Adrenal gland (tissue), 5 donors: Measurements from ENCODE around the gene WDFY4.

ENCODE experiments used
- POLR2A ChIP-seq, 2 donors: fragments of 450-650 bp; IDR thresholded peaks; one replicate each; pipeline ENCODE4 v1.6.1; 2017; ENCODE audit warnings: antibody characterized with exemption in 2 of 2, mild to moderate bottlenecking in 2 of 2, moderate library complexity in 1 of 2
- TF ChIP-seq, protein P1 (sequence below), 6 experiments: fragments of 450-650 bp in 4 of 6; fragments of 200-600 bp in 2 of 6; sonication (generic) in 1 of 6; IDR thresholded peaks; 1 replicate in 5 of 6; 2 replicates in 1 of 6; pipeline versions ENCODE4 v1.5.1 to v1.8.0; 2016 to 2021; ENCODE audit warnings: antibody characterized with exemption in 6 of 6, mild to moderate bottlenecking in 2 of 6, moderate library complexity in 1 of 6
- donor health status: DM: no; HTN: no; CAD: no.

DNA sequence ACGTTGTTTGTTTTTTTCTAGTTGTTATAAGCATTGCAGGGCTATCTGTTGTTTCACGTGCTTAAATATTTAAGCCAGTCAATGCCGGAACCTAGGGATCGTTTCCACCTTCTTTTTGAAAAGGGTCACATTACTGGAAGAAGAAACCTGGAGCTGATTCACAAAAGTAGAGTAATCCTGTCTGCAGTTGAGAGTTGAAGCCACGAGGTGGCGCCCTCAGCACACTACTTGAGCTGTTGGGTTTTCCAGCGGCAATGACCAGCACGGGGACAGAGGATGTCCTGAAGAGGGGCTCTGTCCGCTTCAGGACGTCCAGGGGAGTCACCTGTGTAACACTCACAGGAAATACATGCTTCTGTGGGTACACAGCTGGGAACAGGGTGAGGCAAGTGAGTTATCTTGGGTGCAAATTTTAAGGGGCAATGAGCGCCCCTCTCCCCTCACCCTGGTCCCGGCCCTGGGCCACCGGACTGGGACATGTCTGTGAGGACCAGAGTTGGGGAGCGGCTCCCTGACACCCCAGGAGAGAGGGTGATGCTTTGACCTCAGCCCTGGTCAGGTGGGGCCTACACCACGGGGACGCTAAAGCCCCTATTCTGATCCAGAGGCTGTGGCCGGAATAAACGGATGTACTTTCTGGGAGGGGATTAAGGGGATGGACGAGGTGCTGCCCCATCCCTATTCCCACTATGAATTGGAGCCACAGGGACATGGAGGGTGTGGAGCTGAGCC is 26.3 kb upstream of the WDFY4 start:
- TF ChIP-seq POLR2A (IDR thresholded peaks at IDR 0.05), result no peak
- TF ChIP-seq, protein P1, sequence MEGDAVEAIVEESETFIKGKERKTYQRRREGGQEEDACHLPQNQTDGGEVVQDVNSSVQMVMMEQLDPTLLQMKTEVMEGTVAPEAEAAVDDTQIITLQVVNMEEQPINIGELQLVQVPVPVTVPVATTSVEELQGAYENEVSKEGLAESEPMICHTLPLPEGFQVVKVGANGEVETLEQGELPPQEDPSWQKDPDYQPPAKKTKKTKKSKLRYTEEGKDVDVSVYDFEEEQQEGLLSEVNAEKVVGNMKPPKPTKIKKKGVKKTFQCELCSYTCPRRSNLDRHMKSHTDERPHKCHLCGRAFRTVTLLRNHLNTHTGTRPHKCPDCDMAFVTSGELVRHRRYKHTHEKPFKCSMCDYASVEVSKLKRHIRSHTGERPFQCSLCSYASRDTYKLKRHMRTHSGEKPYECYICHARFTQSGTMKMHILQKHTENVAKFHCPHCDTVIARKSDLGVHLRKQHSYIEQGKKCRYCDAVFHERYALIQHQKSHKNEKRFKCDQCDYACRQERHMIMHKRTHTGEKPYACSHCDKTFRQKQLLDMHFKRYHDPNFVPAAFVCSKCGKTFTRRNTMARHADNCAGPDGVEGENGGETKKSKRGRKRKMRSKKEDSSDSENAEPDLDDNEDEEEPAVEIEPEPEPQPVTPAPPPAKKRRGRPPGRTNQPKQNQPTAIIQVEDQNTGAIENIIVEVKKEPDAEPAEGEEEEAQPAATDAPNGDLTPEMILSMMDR (IDR thresholded peaks at IDR 0.05), result peak; percentile 78 to 89 (median 80)
